HepG2 (cell line): ENCODE data around the gene TRIM8.

Experiments
- AHR ChIP-seq: IDR thresholded peaks from 2 replicates; pipeline ENCODE4 v1.6.1; 2018; ENCODE audit warnings: missing genetic modification reagents, missing compliant biosample characterization
- CHD2 ChIP-seq: IDR thresholded peaks from 2 replicates; pipeline ENCODE4 v1.6.1; 2011; ENCODE audit warnings: low read depth, low read length, improper control_type of control experiment
- HMG20B ChIP-seq: conservative IDR thresholded peaks from 2 replicates; pipeline ENCODE4 v1.6.1; 2016; ENCODE audit warnings: missing genetic modification reagents, missing compliant biosample characterization
- MAFF ChIP-seq: IDR thresholded peaks from 2 replicates; pipeline ENCODE4 v1.6.1; 2011; ENCODE audit warnings: low read depth, low read length, improper control_type of control experiment
- MAFG ChIP-seq: sonication (generic); formaldehyde crosslinking; IDR thresholded peaks from 2 replicates; pipeline ENCODE4 v1.5.1; 2020; ENCODE audit warnings: mild to moderate bottlenecking, missing genetic modification reagents
- MTA3 ChIP-seq: sonication (generic); formaldehyde crosslinking; IDR thresholded peaks from 2 replicates; pipeline ENCODE4 v1.4.0; 2020; ENCODE audit warnings: missing genetic modification reagents
- ZFX ChIP-seq: sonication (generic); formaldehyde crosslinking; IDR thresholded peaks from 2 replicates; pipeline ENCODE4 v1.4.0; 2020; ENCODE audit warnings: mild to moderate bottlenecking, low read depth, missing genetic modification reagents, moderate library complexity
- ZNF253 ChIP-seq: sonication (generic); formaldehyde crosslinking; IDR thresholded peaks from 2 replicates; pipeline ENCODE4 v1.8.0; 2022; ENCODE audit warnings: mild to moderate bottlenecking, missing genetic modification reagents, borderline replicate concordance
- ZNF615 ChIP-seq: sonication (generic); formaldehyde crosslinking; IDR thresholded peaks from 2 replicates; pipeline ENCODE4 v1.5.0; 2020; ENCODE audit warnings: mild to moderate bottlenecking, missing genetic modification reagents, borderline replicate concordance
- ZNF652 ChIP-seq: IDR thresholded peaks from 2 replicates; pipeline ENCODE4 v1.6.1; 2016; ENCODE audit warnings: low read depth, borderline replicate concordance
- TF ChIP-seq, protein P1 (sequence below): sonication (generic); formaldehyde crosslinking; IDR thresholded peaks from 2 replicates; pipeline ENCODE4 v1.5.0; 2020; ENCODE audit warnings: mild to moderate bottlenecking, missing genetic modification reagents, moderate library complexity

DNA sequence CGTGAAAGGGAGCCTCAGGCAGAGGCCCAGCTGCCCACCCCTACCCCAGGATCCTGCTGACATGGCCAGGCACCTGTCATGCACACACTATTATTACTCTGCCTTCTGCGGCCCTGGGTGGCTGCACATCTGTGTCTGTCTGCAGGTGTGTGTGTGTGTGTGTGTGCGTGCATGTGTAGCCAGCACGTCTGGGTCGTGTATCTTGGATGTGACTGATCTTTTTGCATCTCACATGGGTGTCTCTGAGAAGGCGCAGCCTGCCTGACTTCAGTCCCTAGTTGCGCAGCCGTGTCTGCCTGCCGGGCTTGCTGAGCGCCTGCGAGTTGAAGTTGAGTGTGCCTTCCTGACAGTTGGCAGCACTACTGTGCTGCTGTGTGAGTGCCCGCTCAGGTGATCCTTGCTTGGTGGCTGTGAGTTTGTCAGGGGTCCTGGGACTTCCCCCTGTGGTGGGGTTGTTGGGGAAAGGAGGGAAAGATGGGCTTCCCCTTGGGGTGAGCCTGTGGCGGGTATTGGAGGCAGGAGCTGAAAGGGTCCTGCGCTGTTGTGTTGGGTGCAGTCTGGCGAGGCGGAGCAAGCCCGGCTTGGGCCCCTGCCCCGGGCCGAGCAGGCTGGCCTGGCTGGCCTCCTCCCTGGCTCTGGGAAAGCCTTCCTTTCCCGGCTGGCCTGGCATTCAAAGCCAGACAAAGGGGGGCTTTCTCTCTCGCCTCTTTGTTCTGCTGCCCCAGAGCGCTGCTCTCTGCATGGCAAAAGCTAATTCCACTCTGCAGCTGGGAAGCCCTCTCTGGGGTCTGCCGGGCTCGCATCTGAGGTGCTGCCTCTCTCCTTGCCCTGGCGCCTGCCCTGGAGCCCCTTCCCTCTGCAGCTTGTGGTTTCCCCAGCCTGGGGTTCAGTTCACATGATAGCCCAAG lies 4.9 kb downstream of the TRIM8 start:
- TF ChIP-seq CHD2 = no peak
- TF ChIP-seq MAFF = no peak
- TF ChIP-seq MTA3 (CRISPR knock-in tag) = no peak
- no peak; the same call in 1 of the 2 replicates for TF ChIP-seq AHR
- TF ChIP-seq, protein P1, sequence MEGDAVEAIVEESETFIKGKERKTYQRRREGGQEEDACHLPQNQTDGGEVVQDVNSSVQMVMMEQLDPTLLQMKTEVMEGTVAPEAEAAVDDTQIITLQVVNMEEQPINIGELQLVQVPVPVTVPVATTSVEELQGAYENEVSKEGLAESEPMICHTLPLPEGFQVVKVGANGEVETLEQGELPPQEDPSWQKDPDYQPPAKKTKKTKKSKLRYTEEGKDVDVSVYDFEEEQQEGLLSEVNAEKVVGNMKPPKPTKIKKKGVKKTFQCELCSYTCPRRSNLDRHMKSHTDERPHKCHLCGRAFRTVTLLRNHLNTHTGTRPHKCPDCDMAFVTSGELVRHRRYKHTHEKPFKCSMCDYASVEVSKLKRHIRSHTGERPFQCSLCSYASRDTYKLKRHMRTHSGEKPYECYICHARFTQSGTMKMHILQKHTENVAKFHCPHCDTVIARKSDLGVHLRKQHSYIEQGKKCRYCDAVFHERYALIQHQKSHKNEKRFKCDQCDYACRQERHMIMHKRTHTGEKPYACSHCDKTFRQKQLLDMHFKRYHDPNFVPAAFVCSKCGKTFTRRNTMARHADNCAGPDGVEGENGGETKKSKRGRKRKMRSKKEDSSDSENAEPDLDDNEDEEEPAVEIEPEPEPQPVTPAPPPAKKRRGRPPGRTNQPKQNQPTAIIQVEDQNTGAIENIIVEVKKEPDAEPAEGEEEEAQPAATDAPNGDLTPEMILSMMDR (CRISPR knock-in tag) = no peak
- TF ChIP-seq MAFG (CRISPR knock-in tag) = no peak
- no peak for TF ChIP-seq ZNF652 (CRISPR knock-in tag)
- no peak for TF ChIP-seq ZNF253 (CRISPR knock-in tag)
- TF ChIP-seq ZFX (CRISPR knock-in tag) = no peak
- TF ChIP-seq ZNF615 (CRISPR knock-in tag) = no peak
- no peak for TF ChIP-seq HMG20B (CRISPR knock-in tag)
